GM12878 (cell line): ENCODE data around the gene ASGR2. TPM values are rescaled to one million over a fixed set of nuclear protein-coding genes. Genes with fewer than 3 reads are reported as not detected.

ENCODE experiments used
- BACH1 ChIP-seq: fragments of 450-650 bp; IDR thresholded peaks from 2 replicates; pipeline ENCODE4 v1.6.1; 2017; ENCODE audit warnings: mild to moderate bottlenecking, borderline replicate concordance
- CEBPZ ChIP-seq: fragments of 150-350 bp; IDR thresholded peaks from 2 replicates; pipeline ENCODE4 v1.6.1; 2016; ENCODE audit warnings: low read depth, low read length
- CHD4 ChIP-seq: fragments of 200-600 bp; sonication (generic); IDR thresholded peaks from 2 replicates; pipeline ENCODE4 v1.6.1; 2016; ENCODE audit warnings: mild to moderate bottlenecking
- GABPA ChIP-seq: IDR thresholded peaks from 2 replicates; pipeline ENCODE4 v1.6.1; 2014; ENCODE audit warnings: antibody characterized with exemption, low read depth, mild to moderate bottlenecking, inconsistent platforms
- MTA3 ChIP-seq: IDR thresholded peaks from 2 replicates; pipeline ENCODE4 v1.6.1; 2012; ENCODE audit warnings: low read length, inconsistent platforms, borderline replicate concordance
- MXI1 ChIP-seq: fragments of 150-350 bp; IDR thresholded peaks from 2 replicates; pipeline ENCODE4 v1.6.1; 2011; ENCODE audit warnings: low read depth, mild to moderate bottlenecking, inconsistent platforms, low read length, improper control_type of control experiment
- POLR2A ChIP-seq: IDR thresholded peaks from 2 replicates; pipeline ENCODE4 v1.6.1; 2011; ENCODE audit warnings: low read depth, mild to moderate bottlenecking, low read length
- RFX5 ChIP-seq: IDR thresholded peaks from 2 replicates; pipeline ENCODE4 v1.6.1; 2011; ENCODE audit warnings: low read depth, low read length, improper control_type of control experiment
- RUNX3 ChIP-seq: IDR thresholded peaks from 2 replicates; pipeline ENCODE4 v1.6.1; 2012; ENCODE audit warnings: low read length, inconsistent platforms
- SKIL ChIP-seq: fragments of 450-650 bp; IDR thresholded peaks from 2 replicates; pipeline ENCODE4 v1.6.1; 2017; ENCODE audit warnings: mild to moderate bottlenecking, low read depth, inconsistent platforms; ENCODE audit not compliant: poor library complexity, severe bottlenecking
- SMAD1 ChIP-seq: fragments of 450-650 bp; IDR thresholded peaks from 2 replicates; pipeline ENCODE4 v1.6.1; 2018; ENCODE audit warnings: mild to moderate bottlenecking, low read depth; ENCODE audit not compliant: partially characterized antibody
- USF2 ChIP-seq: IDR thresholded peaks from 2 replicates; pipeline ENCODE4 v1.6.1; 2011; ENCODE audit warnings: low read depth, low read length, improper control_type of control experiment, borderline replicate concordance
- polyA plus RNA-seq, 11 experiments: library from polyadenylated mRNA; depleted of rRNA in 4 of 11; unstranded in 6 of 11; stranded (reverse) in 5 of 11; fragments of >200 nt; fragmentation: Nextera tagmentation in 4 of 11; fragmentation: Illumina TruSeq in 1 of 11; extraction: Ambion mirVana in 4 of 11; extraction: Trizol in 1 of 11; gene quantifications; 1 replicate in 1 of 11; 2 replicates in 10 of 11; pipeline versions ENCODE4 v1.2.1 to v1.2.3, GENCODE V29; 2011 to 2016; ENCODE audit warnings: inconsistent platforms in 2 of 11, missing spikeins in 2 of 11, low read depth in 1 of 11
- total RNA-seq, 4 experiments: library from RNA; depleted of rRNA in 3 of 4; stranded (reverse); fragments of >200 nt in 3 of 4; fragmentation: Illumina TruSeq in 1 of 4; extraction: Trizol in 1 of 4; gene quantifications; 2 replicates each; pipeline versions ENCODE4 v1.2.1 to v1.2.3, GENCODE V29; 2013 to 2021
- TF ChIP-seq, protein P1 (sequence below): fragments of 450-650 bp; formaldehyde crosslinking; IDR thresholded peaks from 2 replicates; pipeline ENCODE4 v1.5.0; 2022; ENCODE audit warnings: mild to moderate bottlenecking, missing genetic modification characterization
- TF ChIP-seq, protein P2 (sequence below): fragments of 450-650 bp; formaldehyde crosslinking; IDR thresholded peaks from 2 replicates; pipeline ENCODE4 v1.4.0; 2022; ENCODE audit warnings: mild to moderate bottlenecking, moderate library complexity
- TF ChIP-seq, protein P3 (sequence below): IDR thresholded peaks from 2 replicates; pipeline ENCODE4 v1.6.1; 2011; ENCODE audit warnings: borderline replicate concordance, low read depth, mild to moderate bottlenecking, moderate library complexity, mixed read lengths, low read length; ENCODE audit not compliant: insufficient read depth; ENCODE audit errors: extremely low read length

Gene ASGR2
- total and polyA plus RNA-seq, 10 of the 15 experiments (the other 5 are each of a cell fraction or from before 2014, with no cell fraction given): not detected

- TF ChIP-seq BACH1: no peak; the same call in 1 of the 2 replicates
- TF ChIP-seq CEBPZ: no peak
- no peak for TF ChIP-seq SKIL
- TF ChIP-seq MXI1: peak; percentile 78
- TF ChIP-seq RFX5: no peak
- TF ChIP-seq, protein P1, sequence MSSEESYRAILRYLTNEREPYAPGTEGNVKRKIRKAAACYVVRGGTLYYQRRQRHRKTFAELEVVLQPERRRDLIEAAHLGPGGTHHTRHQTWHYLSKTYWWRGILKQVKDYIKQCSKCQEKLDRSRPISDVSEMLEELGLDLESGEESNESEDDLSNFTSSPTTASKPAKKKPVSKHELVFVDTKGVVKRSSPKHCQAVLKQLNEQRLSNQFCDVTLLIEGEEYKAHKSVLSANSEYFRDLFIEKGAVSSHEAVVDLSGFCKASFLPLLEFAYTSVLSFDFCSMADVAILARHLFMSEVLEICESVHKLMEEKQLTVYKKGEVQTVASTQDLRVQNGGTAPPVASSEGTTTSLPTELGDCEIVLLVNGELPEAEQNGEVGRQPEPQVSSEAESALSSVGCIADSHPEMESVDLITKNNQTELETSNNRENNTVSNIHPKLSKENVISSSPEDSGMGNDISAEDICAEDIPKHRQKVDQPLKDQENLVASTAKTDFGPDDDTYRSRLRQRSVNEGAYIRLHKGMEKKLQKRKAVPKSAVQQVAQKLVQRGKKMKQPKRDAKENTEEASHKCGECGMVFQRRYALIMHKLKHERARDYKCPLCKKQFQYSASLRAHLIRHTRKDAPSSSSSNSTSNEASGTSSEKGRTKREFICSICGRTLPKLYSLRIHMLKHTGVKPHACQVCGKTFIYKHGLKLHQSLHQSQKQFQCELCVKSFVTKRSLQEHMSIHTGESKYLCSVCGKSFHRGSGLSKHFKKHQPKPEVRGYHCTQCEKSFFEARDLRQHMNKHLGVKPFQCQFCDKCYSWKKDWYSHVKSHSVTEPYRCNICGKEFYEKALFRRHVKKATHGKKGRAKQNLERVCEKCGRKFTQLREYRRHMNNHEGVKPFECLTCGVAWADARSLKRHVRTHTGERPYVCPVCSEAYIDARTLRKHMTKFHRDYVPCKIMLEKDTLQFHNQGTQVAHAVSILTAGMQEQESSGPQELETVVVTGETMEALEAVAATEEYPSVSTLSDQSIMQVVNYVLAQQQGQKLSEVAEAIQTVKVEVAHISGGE (CRISPR knock-in tag): no peak
- TF ChIP-seq POLR2A: peak; percentile 55
- peak; percentile 76 for TF ChIP-seq RUNX3
- no peak for TF ChIP-seq CHD4
- no peak for TF ChIP-seq SMAD1
- TF ChIP-seq, protein P2, sequence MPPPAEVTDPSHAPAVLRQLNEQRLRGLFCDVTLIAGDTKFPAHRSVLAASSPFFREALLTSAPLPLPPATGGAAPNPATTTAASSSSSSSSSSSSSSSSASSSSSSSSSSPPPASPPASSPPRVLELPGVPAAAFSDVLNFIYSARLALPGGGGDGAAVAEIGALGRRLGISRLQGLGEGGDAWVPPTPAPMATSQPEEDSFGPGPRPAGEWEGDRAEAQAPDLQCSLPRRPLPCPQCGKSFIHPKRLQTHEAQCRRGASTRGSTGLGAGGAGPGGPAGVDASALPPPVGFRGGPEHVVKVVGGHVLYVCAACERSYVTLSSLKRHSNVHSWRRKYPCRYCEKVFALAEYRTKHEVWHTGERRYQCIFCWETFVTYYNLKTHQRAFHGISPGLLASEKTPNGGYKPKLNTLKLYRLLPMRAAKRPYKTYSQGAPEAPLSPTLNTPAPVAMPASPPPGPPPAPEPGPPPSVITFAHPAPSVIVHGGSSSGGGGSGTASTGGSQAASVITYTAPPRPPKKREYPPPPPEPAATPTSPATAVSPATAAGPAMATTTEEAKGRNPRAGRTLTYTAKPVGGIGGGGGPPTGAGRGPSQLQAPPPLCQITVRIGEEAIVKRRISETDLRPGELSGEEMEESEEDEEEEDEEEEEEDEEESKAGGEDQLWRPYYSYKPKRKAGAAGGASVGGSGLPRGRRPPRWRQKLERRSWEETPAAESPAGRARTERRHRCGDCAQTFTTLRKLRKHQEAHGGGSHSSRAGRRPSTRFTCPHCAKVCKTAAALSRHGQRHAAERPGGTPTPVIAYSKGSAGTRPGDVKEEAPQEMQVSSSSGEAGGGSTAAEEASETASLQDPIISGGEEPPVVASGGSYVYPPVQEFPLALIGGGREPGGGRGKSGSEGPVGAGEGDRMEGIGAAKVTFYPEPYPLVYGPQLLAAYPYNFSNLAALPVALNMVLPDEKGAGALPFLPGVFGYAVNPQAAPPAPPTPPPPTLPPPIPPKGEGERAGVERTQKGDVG (CRISPR knock-in tag): no peak
- TF ChIP-seq USF2: no peak; the same call in 1 of the 2 replicates
- TF ChIP-seq, protein P3, sequence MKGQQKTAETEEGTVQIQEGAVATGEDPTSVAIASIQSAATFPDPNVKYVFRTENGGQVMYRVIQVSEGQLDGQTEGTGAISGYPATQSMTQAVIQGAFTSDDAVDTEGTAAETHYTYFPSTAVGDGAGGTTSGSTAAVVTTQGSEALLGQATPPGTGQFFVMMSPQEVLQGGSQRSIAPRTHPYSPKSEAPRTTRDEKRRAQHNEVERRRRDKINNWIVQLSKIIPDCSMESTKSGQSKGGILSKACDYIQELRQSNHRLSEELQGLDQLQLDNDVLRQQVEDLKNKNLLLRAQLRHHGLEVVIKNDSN: no peak
- no peak for TF ChIP-seq GABPA
- peak; percentile 47; the same call in 1 of the 2 replicates for TF ChIP-seq MTA3
These were observed 18.0 kb upstream of the ASGR2 start (continued) for GRCh38 chr17:7132511-7133094.
